Stimulated activated CD8-positive, alpha-beta memory T cell treated with anti-CD3 and anti-CD28 coated beads, Interleukin-4, amount 100 ng/mL, for 24 hours (primary cell): ENCODE measurements around the gene WDR5.

ENCODE experiments used
- DNase-seq: peaks from one replicate; pipeline ENCODE4 v3.0.0-alpha.2; 2020; ENCODE audit warnings: low read depth

The WDR5 gene

GRCh38 chr9:134132208-134132870, 3.5 kb upstream of the WDR5 start:
- no peak for DNase-seq

- no peak for DNase-seq
Measured at GRCh38 chr9:134134949-134135342, 936 bp upstream of the WDR5 start.

DNA sequence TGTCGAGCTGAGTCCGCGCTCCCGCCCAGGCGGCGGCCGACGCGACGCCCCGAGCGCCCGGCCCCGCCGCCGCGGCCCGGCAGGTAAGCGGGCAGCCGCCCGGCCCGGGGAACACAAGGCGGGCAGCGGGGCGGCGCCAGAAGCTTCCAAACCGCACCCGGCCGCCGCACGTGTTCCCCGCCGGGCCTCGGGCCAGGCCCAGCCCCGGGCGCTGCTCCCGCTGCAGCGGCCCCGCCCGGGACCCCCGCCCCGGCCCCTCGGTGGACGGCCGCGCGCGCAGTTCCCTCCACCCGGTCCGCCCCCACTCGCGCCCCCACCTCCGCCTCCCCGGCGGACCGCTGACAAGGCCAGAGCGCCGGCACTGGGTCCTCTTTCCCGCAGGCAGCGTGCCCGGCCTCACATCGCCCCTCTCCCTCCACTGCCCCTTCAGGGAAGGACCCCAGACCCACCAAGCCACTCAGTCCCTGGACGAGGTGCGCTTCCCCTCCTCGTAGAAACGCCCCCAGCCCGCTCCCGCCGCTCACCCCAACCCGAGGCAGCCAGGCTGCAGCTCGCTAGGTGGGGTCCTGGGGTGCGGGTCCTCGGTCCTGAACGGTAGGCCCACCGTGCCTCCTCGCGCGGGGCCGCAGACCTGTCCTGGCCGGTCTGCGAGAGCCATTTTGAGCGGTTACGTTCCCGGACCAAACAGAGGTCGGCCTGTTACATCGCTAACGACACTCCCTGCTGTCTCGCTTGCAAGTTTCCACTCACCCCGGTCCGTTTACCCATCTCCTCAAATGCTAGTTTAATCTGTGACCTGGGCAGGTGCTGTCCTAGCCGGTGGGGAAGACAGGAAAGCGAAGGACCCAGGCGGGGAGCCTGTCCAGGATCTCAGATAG, 475 bp downstream of the WDR5 start:
- peak; percentile 4 for DNase-seq

- DNase-seq = no peak
Measured at GRCh38 chr9:134136996-134137299, 1.1 kb downstream of the WDR5 start.

- DNase-seq = no peak
Measured at GRCh38 chr9:134138292-134138691, 2.4 kb downstream of the WDR5 start.

DNA sequence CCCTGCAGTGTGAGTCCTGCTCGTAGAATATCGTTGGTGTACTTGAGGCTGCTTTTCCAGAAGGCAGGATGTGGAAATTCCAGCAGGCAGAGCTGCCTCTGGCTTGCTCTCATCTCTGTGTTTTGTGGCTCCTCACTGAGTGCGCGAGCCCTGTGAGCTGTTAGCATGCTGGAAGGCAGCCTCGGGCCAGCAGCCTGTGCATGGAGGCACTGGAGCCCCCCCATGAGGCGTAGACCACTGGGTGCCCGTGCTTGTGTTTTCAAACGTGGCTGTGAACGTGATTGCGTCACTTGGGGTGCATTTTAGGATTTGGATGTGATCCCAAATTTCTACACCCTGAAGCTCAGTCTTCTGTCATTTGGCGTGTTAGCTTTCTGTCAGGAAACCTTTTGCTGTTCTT, 3.2 kb downstream of the WDR5 start:
- no peak for DNase-seq

- no peak for DNase-seq
Measured at GRCh38 chr9:134141906-134142305, 6.0 kb downstream of the WDR5 start.

DNA sequence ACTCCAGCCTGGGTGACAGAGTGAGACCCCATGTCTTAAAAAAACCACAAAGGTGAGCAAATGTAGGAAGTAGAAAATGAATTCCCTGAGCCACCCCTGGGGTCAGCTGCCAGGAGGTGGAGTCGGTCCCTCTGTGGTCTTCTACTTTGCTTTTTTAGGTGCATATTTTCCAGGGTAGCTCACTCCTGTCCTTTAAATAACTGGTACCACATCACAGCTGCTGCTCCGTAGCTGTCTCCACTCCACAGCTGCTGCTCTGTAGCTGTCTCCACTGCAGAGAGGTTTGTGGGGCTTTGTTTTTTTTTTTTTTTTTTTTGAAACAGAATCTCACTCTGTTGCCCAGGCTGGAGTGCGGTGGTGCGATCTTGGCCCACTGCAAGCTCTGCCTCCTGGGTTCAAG, 8.9 kb downstream of the WDR5 start:
- no peak for DNase-seq

- DNase-seq = no peak
Measured at GRCh38 chr9:134145262-134145661, 9.4 kb downstream of the WDR5 start.

- no peak for DNase-seq
Measured at GRCh38 chr9:134146774-134147493, 11.1 kb downstream of the WDR5 start.

DNA sequence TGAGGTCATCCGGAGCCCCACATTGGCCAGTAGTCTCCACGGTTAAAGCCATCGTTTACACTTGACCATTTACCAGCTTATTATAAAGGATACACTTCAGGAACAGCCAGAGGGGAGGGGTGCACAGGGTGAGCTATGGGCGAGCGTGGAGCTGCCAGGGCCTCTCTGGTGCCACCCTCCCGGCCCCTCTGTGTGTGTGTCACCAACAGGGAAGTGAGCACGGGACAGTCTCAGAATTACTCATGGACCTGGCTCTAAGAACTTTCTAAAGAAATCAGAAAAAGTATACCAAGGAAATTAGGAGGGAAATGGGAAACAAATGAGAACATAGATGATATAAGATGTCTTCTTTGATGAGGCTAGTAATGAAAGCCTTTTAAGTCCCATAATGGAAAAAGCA, 13.5 kb downstream of the WDR5 start:
- no peak for DNase-seq

- DNase-seq = no peak
Measured at GRCh38 chr9:134150557-134151214, 14.8 kb downstream of the WDR5 start.

GRCh38 chr9:134152022-134152448, 16.2 kb downstream of the WDR5 start:
- no peak for DNase-seq

- DNase-seq = no peak
Measured at GRCh38 chr9:134152488-134152887, 16.6 kb downstream of the WDR5 start.

DNA sequence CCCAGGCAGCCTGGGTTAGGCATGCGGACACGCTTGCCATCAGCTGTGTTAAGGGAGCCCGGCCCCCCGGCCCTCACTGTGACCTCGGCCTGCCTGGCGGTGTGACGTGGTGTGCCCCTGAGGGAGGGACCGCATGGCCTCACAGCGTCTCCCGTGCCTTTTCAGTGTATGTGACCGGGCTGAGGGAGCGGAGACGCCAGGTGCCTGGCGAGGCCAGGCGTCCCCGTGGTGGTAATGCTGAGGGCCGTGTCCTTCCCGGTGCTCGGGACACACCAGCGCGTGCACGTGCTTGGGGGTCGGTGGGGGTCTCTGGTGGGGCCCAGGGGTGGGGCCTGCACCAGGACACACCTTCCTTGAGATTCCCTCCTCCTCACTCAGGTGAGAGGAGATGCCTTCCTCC, 17.6 kb downstream of the WDR5 start:
- DNase-seq = no peak

GRCh38 chr9:134154262-134154701, 18.4 kb downstream of the WDR5 start:
- DNase-seq = no peak

GRCh38 chr9:134155812-134156377, 20.0 kb downstream of the WDR5 start:
- no peak for DNase-seq

DNA sequence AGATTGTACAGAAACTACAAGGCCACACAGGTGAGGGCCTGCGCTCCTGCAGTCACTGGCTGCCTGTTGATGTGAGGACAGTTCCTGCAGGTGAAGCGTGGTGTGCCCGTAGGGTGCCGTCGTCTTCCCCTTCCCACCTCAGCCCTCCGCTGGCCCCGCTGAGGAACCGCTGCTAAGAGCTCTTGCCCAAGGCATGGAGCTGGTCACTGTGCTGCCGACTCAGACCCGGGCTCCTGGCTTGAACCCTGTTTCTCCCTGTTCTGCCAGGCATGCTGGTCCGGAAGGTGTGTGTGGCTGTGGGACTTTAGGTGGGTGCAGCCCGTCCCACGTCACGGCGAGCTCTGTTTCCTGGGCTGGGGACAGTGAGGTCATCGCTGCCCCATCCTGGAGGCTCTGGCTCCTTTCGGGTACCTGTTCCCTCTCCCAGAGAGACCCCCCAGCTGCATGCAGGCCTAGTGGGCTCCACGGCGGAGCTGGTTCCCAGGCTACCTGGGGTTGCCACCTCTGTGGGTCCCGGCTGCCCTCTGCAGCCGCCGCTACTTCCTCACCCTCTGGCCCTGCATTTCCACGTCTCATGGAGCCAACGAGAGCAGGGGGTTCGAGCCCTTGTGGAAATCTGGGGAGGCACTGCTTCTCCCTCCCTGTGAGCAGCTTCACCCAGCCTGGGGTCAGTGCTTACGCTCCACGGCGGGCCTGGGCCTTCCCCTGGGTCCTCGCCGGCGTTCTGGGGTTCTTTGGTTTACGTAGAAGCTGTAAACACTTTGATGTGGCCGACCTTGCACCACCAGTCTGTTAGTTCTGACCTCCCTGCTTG, 20.9 kb downstream of the WDR5 start:
- DNase-seq = no peak

DNA sequence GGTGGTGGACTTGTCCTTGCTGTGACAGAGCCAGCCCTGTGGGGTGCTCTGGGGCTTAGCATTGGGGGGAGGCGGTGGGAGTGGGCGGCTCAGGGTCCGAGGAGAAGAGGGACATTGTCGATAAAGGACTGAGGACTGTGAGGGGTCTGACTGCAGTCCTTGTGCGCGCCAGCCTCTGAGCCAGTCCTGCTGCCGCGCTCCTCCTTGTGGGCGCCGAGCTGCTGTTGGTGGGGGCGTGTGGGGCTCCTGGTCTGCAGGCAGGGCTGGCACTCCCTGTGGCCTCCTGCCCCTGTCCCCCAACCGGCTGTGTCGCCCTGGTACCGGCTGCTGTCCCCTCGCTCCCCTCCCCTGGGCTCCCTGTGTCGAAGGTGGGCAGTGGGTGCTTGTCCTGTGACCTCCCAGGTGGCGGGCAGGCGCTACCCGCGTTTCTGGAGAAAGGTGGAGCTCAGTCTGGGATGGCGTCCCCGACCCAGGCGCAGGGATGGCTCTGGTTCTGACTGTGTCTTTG, 21.6 kb downstream of the WDR5 start:
- no peak for DNase-seq

DNA sequence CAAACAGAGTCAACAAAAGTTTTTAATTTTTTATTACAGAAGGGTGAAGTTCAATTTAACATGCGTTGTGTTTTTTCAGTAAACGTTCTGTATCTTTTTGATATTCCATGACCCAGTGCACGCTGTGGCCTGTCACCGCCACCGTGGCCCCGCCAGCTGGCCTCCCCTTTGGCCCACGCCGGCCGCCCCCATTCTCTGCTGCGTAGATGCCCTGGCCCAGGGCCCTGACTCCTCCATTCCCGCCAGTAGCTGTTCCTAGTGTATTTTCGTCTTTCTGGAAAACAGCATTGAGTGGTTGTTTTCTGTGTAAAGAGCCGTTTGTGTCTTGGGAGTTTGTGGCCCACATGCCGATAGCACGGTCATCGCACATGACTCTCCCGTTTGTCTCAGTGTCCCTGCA, 22.4 kb downstream of the WDR5 start:
- DNase-seq = no peak

- DNase-seq = no peak
Measured at GRCh38 chr9:134158753-134159392, 23.0 kb downstream of the WDR5 start.
